Tibial nerve (tissue), 4 donors: Measurements from ENCODE around the gene PDK1. TPM values are rescaled to one million over a fixed set of nuclear protein-coding genes. Genes with fewer than 3 reads are reported as not detected.

Source experiments
- DNase-seq, 2 donors: peaks; one replicate each; pipeline ENCODE4 v3.0.0-alpha.2; 2019; ENCODE audit warnings: low spot score in 2 of 2
- H3K27ac ChIP-seq, 4 donors: fragments of 200-600 bp; sonication (generic) in 3 of 4; one replicate each; pipeline ENCODE4 v1.5.1; 2017 to 2019; ENCODE audit warnings: mild to moderate bottlenecking in 1 of 4
- H3K27me3 ChIP-seq, 2 donors: fragments of 200-600 bp; sonication (generic) in 1 of 2; one replicate each; pipeline versions ENCODE4 v1.5.1 to v1.6.0; 2017 to 2019
- H3K36me3 ChIP-seq, 3 donors: fragments of 200-600 bp; sonication (generic); one replicate each; pipeline ENCODE4 v1.5.1; 2018 to 2019
- H3K4me1 ChIP-seq, 4 donors: fragments of 200-600 bp; sonication (generic) in 3 of 4; one replicate each; pipeline ENCODE4 v1.5.1; 2017 to 2019
- H3K4me3 ChIP-seq, 4 donors: fragments of 200-600 bp; sonication (generic) in 3 of 4; one replicate each; pipeline ENCODE4 v1.5.1; 2017 to 2019; ENCODE audit warnings: mild to moderate bottlenecking in 1 of 4, moderate library complexity in 1 of 4
- H3K9me3 ChIP-seq, 4 donors: fragments of 200-600 bp; sonication (generic) in 3 of 4; one replicate each; pipeline ENCODE4 v1.5.1; 2017 to 2019
- CTCF ChIP-seq, 5 experiments: fragments of 200-600 bp in 3 of 5; fragments of 450-650 bp in 2 of 5; sonication (generic) in 3 of 5; IDR thresholded peaks; one replicate each; pipeline ENCODE4 v1.5.1; 2016 to 2019; ENCODE audit warnings: antibody characterized with exemption in 5 of 5, mild to moderate bottlenecking in 3 of 5, moderate library complexity in 2 of 5
- EP300 ChIP-seq, 2 donors: sonication (generic); formaldehyde crosslinking; IDR thresholded peaks; one replicate each; pipeline ENCODE4 v1.6.1; 2017; ENCODE audit warnings: antibody characterized with exemption in 2 of 2, mild to moderate bottlenecking in 1 of 2
- POLR2A ChIP-seq, 2 donors: fragments of 450-650 bp; IDR thresholded peaks; one replicate each; pipeline ENCODE4 v1.6.1; 2017; ENCODE audit warnings: antibody characterized with exemption in 2 of 2, mild to moderate bottlenecking in 2 of 2, moderate library complexity in 2 of 2
- WGBS, 2 donors: methylation state at CpG; one replicate each; pipeline ENCODE4 v1.1.5; 2018; 5-methylcytosine and 5-hydroxymethylcytosine counted together
- total RNA-seq, 4 donors: library from RNA; depleted of rRNA; stranded (reverse); fragments of >200 nt; gene quantifications; one replicate each; pipeline ENCODE4 v1.1.0, GENCODE V29; 2016

Gene PDK1
- total RNA-seq, 4 donors from 2014 or later: 10.4 to 25.6 (median 16.2) TPM

GRCh38 chr2:172630181-172630580 is 74.3 kb downstream of the PDK1 start:
- peaks cover 0 to 7% (median 0%) of the 10 kb centered on the region in 3 donors for H3K36me3 ChIP-seq
- no peaks in the 10 kb centered on the region for H3K27me3 ChIP-seq
- no peak overlapping the region for H3K4me3 ChIP-seq
- peaks cover 0 to 3% (median 0%) of the 10 kb centered on the region in 4 donors for H3K9me3 ChIP-seq
- H3K27ac ChIP-seq: no peak overlapping the region
- no peak for TF ChIP-seq POLR2A (IDR thresholded peaks at IDR 0.05)
- no peak for TF ChIP-seq CTCF (IDR thresholded peaks at IDR 0.05)
- TF ChIP-seq EP300 (IDR thresholded peaks at IDR 0.05): no peak
- no peaks in the 10 kb centered on the region for H3K4me1 ChIP-seq
- DNase-seq: no peak

GRCh38 chr2:172634477-172634876 is 78.6 kb downstream of the PDK1 start:
- TF ChIP-seq EP300 (IDR thresholded peaks at IDR 0.05) (no peak), POLR2A (IDR thresholded peaks at IDR 0.05) (no peak), CTCF (IDR thresholded peaks at IDR 0.05) (no peak)
- Histone ChIP-seq H3K36me3 (peaks cover 0 to 2% (median 0%) of the 10 kb centered on the region in 3 donors), H3K4me1 (no peaks in the 10 kb centered on the region), H3K4me3 (no peak overlapping the region), H3K27ac (no peak overlapping the region), H3K27me3 (no peaks in the 10 kb centered on the region), H3K9me3 (peaks cover 0 to 3% (median 0%) of the 10 kb centered on the region in 4 donors)
- 66 to 68% methylated on average over 3 of the region's 3 CpGs for WGBS, 2 donors
- DNase-seq: no peak

DNA sequence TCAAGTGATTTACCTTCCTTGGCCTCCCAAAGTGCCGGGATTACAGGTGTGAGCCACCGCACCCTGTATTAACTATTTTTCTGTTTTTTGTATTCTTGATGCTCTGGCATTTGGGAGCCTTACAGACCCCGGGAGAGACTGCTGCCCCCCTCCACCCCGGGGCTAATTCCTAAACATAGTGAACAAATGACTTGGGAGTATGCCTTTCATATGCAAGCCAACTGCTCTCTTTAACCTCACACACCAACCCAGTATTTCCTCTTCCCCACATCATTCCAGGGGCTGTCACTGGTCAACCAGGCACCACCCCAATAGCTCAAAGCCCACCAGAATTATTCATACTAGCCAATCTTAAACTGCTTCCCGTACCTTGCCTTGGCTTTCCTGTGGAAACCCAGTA is 79.7 kb downstream of the PDK1 start:
- Histone ChIP-seq H3K27ac (no peak overlapping the region), H3K4me3 (no peak overlapping the region), H3K9me3 (peaks cover 0 to 3% (median 0%) of the 10 kb centered on the region in 4 donors), H3K4me1 (no peaks in the 10 kb centered on the region), H3K27me3 (no peaks in the 10 kb centered on the region), H3K36me3 (no peaks in the 10 kb centered on the region)
- no peak for DNase-seq
- TF ChIP-seq POLR2A (IDR thresholded peaks at IDR 0.05) (no peak), EP300 (IDR thresholded peaks at IDR 0.05) (no peak), CTCF (IDR thresholded peaks at IDR 0.05) (no peak)
- WGBS, 2 donors: 89 to 90% methylated on average over 5 of the region's 5 CpGs

DNA sequence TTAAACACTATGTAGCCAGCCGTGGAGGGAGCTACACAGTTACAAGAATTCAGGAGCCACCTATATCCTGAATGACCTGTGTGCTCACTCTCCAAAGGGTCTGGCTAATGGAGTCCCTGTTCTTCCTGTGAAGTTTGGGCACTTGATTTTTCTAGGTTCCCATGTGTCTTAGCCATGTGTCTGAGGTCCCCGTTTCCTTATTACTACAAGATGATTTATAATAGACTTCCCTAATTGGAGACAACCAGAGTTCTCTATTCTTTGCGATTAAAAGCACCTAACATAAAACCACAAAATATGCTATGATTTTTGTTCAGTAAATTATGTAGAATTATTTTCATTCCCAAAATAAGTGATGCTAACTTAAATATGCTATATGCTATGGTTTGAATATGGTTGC is 83.4 kb downstream of the PDK1 start:
- H3K36me3 ChIP-seq: no peaks in the 10 kb centered on the region
- DNase-seq: no peak
- 79 to 82% methylated on average over 3 of the region's 3 CpGs for WGBS, 2 donors
- no peak overlapping the region for H3K27ac ChIP-seq
- no peak for TF ChIP-seq CTCF (IDR thresholded peaks at IDR 0.05)
- TF ChIP-seq EP300 (IDR thresholded peaks at IDR 0.05): no peak
- no peak for TF ChIP-seq POLR2A (IDR thresholded peaks at IDR 0.05)
- H3K4me1 ChIP-seq: no peaks in the 10 kb centered on the region
- no peak overlapping the region for H3K4me3 ChIP-seq
- no peaks in the 10 kb centered on the region for H3K27me3 ChIP-seq
- H3K9me3 ChIP-seq: no peaks in the 10 kb centered on the region

DNA sequence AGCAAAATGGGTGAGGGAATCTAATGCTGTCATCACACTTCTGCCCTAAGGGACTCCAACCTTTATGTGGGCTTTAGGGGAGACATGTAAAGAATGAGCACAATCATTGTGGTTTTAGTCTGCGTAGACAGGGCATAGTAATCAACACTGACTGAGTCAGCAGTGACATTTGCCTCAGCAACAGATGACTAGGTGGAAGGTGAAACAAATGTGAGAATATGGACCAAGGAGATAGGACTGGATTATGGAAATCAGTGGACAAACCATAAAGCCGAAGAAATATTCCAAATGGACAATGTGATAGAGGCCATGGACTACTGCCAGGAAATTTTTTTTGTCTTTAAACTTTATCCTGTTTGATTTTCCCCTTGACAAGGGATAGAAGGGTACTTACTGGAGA is 83.9 kb downstream of the PDK1 start:
- Histone ChIP-seq H3K27me3 (no peaks in the 10 kb centered on the region), H3K36me3 (no peaks in the 10 kb centered on the region), H3K27ac (no peak overlapping the region), H3K4me1 (no peaks in the 10 kb centered on the region), H3K4me3 (no peak overlapping the region), H3K9me3 (no peaks in the 10 kb centered on the region)
- WGBS, 2 donors: 54 to 82% methylated on average over 2 of the region's 2 CpGs
- no peak for DNase-seq
- TF ChIP-seq EP300 (IDR thresholded peaks at IDR 0.05): no peak
- TF ChIP-seq CTCF (IDR thresholded peaks at IDR 0.05): no peak
- no peak for TF ChIP-seq POLR2A (IDR thresholded peaks at IDR 0.05)
